GM04504 (cell line): ENCODE measurements around the gene IBTK.
"Not testable (repeated sequence)": the region's sequence is repeated elsewhere in the genome, so short reads cannot be mapped to it uniquely, and the experiment has no call there.

ENCODE experiments used
- DNase-seq: peaks from one replicate; pipeline ENCODE4 v3.0.0-alpha.2; 2012; ENCODE audit warnings: low read depth

Gene IBTK

DNA sequence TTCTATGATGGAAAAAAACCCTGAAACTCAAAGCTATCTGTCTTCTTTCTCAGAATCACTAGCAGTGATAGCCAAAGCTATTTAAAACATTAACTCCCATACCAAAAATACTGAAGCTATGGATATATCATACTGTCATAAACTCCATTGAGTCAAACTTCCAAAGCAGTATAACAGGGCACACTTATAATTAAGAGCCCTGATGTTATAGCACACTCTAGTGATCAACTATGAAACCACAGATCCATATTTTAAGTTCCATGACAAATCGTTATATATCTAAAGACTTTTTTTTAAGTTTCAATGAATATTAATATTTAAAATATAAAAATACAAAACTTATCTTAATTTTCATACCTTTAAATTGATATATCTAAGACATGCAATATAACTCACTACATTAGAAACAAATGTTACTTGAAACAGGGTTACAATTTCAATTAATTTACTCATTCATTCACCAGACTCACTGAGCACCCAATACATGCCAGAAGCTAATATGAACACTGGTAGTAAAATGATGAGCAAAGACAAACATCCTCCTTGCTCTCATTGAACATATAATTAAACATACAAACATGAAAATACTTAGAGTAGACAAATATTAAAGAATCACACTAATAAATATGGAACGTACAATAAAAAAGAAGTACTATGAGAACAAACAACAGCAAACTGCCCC is 69.3 kb downstream of the IBTK start:
- DNase-seq = peak; percentile 23

DNA sequence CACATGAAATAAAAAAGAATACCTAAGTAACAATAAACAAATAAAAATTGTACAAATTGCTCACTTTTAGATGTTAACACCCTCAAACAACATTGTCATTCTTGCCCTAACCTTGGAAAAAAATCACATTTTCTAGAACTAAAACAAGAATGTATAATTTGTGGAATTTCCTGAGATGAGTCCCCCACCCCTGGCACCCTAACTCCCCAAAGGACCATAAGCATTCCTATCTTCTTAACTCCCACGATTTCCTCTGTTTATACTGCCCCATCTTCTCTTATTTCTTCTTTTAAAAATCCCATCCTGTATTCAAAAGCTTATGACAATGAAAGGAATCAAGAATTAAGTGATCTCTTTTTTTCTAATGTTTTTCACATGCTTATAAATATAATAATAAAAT is 70.9 kb downstream of the IBTK start:
- no peak for DNase-seq

DNA sequence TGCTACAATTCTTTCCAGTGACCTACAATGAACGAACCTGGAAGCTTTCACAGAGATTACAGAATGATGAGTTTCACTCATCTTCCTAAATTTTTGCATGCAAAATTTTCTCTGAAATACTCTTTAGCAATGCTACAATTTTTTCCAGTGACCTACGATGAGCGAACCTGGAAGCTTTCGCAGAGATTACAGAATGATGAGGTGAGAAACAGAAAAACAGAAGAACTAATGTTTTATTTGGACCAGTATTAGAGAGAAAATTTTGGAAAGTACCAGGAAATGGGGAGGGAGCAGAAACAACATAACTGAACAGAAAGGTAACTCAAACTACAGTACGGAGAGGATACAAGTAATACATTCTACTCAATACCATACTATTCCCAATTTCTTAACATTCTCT is 75.0 kb downstream of the IBTK start:
- DNase-seq = no peak

DNA sequence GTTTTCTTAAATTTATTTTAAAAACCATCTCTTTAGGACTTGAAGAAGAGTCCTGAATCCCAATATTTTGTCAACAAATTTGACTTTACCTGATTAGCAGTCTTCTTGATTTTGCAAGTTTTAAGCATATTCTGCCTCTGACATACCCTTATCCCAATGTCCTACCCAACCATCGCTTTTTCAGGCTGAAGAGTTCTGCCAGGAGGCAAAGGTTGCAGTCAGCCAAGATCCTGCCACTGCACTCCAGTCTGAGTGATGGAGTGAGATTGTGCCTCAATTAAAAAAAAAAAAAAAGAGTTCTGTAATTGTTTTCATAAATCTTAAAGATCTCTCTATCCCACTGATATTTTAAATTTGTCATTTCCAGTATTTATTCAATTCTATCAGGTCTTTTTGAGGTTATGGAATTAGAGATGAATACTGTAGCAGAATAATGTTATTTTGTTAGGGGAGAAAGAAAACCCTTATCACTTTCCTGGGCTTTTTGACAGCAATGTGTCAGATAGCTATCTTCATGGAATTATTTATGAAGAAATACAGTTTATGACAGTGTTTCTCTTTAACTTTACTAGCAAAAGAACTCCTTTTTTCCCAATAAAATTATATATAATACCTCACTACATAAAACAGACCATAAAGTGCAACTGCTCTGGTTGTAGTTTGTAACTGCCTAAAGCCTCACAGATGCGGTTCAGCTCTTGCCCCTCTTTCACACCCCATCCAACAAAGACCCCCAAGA is 78.2 kb downstream of the IBTK start:
- no peak for DNase-seq

DNA sequence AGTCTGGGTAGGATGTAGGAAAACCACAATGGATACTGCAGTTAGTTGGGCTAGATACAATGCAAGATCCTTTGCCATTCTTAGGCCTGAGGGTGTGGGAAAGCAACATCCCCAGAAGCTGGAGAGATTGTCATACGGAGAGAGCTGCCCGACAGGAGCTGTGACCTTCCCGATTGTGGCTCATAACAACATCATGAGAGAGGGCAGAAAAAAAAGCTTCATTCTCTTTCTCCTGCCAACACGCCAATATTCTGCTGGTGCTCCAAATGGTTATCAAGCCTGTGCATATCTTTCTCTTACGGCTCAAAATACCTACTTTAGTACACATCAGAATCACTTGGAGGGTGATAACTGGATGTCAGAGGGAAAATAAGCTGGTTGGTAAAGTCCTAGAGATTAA is 81.1 kb downstream of the IBTK start:
- no peak for DNase-seq

DNA sequence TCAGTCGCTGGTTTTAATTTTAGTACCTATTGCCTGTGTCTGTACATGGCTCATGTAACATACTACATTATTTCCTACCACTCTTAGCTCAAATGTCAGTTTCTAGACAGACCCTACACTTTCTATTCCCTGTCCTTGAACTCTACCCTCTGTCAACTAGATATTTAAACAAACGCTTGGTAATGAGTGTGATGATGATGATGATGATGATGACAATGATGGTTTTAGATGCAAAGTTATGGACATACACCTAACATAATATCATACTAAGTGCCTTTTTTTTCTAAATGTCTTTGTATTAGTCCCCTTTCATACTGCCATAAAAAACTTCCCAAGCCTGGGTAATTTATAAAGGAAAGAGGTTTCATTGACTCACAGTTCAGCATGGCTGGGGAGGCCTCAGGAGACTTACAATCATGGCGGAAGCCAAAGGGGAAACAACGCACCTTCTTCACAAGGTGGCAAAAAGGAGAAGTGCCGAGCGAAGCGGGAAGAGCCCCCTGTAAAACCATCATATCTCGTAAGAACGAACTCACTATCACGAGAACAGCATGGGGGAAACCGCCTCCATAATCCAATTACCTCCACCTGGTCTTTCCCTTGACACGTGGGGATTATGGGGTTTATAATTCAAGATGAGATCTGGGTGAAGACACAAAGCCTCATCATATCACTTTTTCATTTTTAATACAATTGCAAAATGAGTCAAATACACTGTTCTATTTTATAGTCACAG is 87.1 kb downstream of the IBTK start:
- no peak for DNase-seq

DNA sequence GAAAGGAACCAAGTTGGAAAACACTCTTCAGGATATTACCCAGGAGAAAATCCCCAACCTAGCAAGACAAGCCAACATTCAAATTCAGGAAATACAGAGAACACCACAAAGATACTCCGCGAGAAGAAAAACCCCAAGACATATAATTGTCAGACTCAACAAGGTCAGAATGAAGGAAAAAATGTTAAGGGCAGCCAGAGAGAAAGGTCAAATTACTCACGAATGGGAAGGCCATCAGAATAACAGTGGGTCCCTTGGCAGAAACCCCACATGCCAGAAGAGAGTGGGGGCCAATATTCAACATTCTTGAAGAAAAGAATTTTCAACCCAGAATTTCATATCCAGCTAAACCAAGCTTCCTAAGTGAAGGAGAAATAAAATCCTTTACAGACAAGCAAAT is 94.8 kb downstream of the IBTK start:
- DNase-seq = not testable (repeated sequence)

DNA sequence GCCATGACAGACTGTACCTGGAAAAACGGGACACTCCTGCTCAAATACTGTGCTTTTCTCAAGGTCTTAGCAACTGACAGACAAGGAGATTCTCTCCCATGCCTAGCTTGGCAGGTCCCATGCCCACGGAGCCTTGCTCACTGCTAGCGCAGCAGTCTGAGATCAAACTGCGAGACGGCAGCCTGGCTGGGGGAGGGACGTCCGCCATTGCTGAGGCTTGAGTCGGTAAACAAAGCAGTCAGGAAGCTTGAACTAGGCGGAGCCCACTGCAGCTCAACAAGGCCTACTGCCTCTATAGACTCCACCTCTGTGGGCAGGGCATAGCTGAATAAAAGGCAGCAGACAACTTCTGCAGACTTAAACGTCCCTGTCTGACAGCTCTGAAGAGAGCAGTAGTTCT is 96.4 kb downstream of the IBTK start:
- not testable (repeated sequence) for DNase-seq

DNA sequence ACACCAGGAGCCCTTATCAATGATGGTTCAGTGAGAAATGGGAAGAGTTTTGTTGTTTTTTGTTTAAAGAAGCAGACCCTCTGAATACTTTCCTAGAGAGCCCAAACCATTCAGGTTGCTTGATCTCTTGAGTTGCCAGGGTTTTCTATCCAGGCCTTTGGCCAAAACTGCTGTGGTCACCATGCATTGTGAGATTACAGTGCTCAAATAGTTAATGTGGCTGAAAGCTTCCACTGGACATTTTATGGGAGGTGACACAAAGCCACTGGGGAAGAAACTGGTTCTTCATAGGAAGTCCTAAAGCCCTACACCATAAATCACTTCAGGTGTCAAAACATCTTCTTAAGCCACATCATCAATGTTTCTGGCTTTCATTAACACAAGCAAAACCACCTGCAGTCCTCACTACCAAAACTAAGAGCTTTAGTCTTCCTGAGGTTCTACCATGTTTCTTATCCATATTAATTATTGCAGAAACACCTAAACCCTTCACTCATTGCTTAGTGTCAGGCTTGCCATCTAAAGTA is 101.6 kb downstream of the IBTK start:
- no peak for DNase-seq

DNA sequence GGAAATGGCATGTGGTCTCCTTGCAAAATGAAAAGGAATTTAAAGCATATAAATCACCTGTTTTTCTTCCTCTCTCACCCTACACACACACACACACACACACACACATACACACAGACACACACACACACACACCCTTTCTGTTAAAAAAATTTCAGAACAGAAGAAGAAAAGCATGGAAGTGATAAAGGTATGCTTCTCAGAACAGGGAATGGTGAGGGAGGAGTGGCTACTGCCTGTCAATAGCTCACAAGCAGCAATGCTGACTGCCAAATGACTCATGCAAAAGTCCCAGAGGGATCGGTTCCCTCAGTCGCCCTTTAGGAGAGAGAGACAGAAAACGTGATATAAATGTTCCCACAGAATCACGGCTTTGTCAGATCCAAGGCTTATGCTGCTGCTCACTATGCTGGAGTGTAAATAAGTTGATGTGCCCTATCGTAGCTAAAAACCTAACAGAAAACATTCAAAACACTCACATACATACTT is 102.6 kb downstream of the IBTK start:
- peak; percentile 88 for DNase-seq

DNA sequence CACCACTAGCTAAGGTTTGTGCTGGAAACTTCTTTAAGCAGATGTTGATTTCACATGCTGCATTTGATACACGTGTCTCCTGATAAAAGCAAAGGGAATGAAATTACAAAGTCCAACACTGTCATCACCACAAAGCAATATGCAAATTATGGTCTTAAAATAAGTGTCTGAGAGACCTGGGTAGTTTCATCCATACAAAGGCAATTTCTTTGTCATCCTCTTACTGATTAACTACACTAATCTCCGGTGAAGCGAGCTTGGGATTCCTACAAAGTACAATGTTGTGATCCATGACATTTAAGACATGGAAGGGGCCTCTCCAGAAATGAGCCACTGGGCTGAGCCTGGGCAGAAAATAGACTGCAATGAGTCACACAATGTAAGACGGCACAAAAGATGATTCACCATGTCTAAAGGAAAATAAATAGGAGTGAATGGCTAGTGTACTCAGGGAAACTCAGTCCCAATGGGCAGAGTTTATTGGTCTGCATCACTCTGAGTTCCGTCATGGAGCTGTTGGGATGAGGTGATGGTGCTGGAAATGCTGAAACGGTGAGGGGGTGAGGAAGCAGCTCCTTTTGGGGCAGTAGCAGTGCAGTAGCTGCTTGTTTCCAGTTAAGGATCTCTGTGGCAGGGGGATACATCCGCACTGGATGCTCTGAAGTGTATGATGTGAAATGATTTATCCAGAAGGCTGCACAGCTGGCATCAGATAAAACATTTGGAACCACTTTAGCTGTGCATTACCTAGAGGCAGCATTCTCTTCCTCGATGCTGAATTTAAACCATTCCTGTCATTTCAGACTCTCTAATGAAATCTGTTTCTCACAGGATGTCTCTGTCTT is 103.3 kb downstream of the IBTK start:
- peak; percentile 94 for DNase-seq

DNA sequence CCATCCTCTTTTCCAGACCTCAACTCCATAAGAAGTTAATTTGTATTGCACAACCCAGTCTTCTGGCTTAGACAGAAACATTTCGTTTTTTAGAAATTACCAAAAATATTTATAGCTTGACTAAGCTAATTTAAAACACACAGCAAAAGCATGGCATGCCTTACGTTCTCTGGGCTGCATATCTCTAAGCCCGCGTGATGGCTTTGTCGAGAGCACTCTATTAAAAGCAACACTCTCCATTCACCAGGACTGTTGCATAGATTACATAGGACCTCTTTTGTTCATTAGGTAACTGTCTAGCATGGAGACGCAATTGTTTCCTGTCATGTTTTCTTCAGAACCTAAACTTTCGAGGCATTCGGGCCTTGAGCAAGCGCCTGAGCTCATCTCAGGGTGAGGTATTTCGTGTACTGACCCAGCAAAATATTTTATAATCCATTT is 104.5 kb downstream of the IBTK start:
- peak; percentile 69 for DNase-seq

DNA sequence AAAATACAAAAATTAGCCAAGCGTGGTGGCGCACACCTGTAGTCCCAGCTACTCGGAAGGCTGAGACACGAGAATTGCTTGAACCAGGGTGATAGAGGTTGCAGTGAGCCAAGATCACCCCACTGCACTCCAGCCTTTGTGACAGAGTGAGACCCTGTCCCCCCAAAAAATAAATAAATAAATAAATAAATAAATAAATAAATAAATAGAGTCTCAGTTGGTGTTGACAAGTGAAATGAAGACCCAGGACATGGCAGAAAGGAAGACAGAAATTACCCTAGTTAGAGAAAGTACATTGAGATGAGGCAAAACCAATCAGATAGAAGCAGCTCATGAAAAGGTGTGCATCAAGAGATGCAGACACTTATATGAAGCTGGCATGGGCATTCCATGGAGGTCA is 105.0 kb downstream of the IBTK start:
- no peak for DNase-seq

DNA sequence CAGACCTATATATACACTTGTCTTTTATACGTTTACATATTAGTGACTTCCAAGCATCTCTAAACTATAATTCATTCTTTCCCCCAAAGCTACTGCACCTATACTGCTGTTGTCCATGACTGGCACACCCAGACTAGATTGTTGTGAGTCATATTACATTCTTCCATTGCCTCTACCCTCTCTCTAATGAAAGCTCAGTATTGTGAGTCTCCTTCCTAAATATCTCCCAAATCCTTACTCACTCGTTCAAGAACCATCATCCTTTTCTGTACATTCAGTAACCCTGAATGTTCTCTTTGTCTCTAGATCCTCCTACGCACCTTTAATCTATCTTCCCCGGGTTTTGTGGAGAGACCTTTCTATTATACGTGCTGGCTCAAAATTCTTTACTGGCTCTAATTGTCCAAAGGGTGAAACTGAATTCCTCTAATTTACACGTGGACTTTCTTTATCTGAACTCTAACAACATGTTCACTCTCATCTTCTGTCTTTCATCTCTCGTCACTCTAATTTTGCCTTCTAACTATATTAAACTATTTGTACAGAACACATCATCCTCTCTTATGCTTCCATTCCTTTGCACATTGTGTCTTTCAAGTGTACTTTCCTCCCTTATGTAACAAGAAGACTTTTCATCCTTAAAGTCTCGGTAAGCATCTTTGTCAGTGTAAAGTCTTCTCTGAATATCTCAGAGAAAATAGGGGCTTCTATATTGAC is 109.3 kb downstream of the IBTK start:
- DNase-seq = no peak

DNA sequence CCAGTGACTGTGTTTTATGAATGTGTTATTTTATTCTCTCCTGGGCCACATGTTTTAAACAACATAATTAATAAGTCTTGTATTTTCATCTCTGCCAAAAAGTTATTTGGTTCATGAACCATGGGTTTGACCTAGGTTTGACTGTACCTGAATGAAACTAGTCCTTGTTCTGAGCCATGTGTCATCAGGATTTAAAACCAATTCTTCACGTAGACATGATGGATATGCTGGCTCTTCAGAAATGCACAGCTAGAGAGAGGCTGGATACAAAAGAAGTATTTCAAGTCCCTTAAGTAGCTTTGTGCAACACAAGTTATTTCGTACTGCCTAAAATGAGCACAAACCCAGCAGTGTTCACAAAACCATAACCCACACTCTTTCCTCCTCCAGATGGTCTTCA is 116.1 kb downstream of the IBTK start:
- DNase-seq = no peak

DNA sequence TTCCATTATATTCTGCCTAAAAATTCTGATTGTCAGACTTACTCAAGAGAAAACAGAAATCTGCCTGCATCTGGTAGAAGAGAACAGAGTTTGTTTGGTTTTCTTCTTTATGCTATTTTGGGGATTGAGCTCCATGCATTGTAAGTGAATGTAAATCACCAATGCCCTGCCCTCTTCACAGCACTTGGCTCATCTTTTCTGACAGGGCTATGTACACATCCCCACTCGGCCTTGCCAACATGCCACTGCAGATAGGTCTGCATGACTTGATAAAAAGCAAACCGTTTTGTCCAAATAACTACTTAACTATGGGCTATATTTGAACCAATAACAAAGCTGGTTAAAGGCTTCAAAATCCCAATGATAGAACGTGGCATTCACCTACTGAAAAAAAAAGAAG is 117.7 kb downstream of the IBTK start:
- DNase-seq = no peak

DNA sequence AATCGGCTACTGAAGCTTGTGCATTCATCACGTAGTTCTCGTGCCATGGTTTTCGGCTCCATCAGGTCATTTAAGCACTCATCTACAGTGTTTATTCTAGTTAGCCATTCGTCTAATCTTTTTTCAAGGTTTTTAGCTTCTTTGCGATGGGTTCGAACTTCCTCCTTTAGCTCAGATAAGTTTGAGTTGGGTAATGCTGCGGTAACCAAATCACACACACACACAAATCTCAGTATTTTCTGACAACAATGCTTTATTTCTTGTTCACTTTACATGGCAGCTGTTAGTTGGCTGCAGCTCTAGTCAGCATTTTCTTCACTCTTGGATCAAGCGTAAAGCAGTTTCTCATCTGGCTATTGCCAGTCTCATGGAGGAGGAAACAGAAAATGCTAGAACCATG is 118.6 kb downstream of the IBTK start:
- DNase-seq = not testable (repeated sequence)

DNA sequence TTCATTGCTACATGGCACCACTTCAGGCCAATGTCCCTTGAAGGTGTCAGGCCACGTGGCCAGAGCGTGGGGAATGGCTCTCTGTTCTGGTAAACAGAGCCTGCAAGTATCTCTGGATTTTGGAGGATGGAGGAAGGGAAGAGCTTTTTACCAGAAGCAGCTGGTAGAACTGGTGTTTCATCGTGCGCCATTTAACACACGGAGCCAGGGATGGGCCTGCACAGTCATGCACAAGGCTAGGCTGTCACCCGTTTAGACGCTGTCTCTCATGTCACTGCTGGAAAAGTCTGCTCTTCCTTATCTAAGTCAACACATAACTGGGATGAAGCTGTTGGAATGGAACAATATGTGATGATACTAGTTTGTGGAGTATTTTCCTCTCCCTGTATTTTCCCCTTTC is 123.9 kb downstream of the IBTK start:
- DNase-seq = no peak
